Liver (tissue), 9 donors: Measurements from ENCODE around the gene MVB12A. TPM values are rescaled to one million over a fixed set of nuclear protein-coding genes. Genes with fewer than 3 reads are reported as not detected.
A peak's percentile ranks its signal among the peaks of the same experiment; 100 is the strongest.

Experiments
- DNase-seq: peaks from one replicate; pipeline ENCODE4 v3.0.0-alpha.2; 2017; ENCODE audit warnings: low spot score
- H3K27ac ChIP-seq, 2 donors: one replicate each; pipeline ENCODE4 v1.7.0; 2013; ENCODE audit warnings: inconsistent platforms in 2 of 2, low read length in 2 of 2, control low read depth in 1 of 2, low read depth in 1 of 2, mild to moderate bottlenecking in 1 of 2
- H3K27me3 ChIP-seq, 4 donors: one replicate each; pipeline versions ENCODE4 v1.6.1 to v1.7.0; 2013; ENCODE audit warnings: low read length in 3 of 4, inconsistent platforms in 1 of 4, mild to moderate bottlenecking in 1 of 4, moderate library complexity in 1 of 4; ENCODE audit not compliant: control insufficient read depth in 4 of 4, insufficient read depth in 4 of 4
- H3K36me3 ChIP-seq, 4 donors: one replicate each; pipeline versions ENCODE4 v1.6.1 to v1.7.0; 2013; ENCODE audit warnings: low read length in 3 of 4, mild to moderate bottlenecking in 3 of 4, low read depth in 1 of 4, moderate library complexity in 1 of 4; ENCODE audit not compliant: control insufficient read depth in 4 of 4, insufficient read depth in 3 of 4
- H3K4me1 ChIP-seq, 4 donors: one replicate each; pipeline versions ENCODE4 v1.6.1 to v1.7.0; 2013; ENCODE audit warnings: low read length in 3 of 4, mild to moderate bottlenecking in 3 of 4, moderate library complexity in 1 of 4; ENCODE audit not compliant: control insufficient read depth in 4 of 4, insufficient read depth in 4 of 4
- H3K4me3 ChIP-seq, 3 donors: one replicate each; pipeline versions ENCODE4 v1.6.1 to v1.7.0; 2013; ENCODE audit warnings: low read length in 3 of 3, control low read depth in 1 of 3, low read depth in 1 of 3, mild to moderate bottlenecking in 1 of 3
- H3K9ac ChIP-seq, 2 donors: one replicate each; pipeline ENCODE4 v1.7.0; 2013; ENCODE audit warnings: low read length in 2 of 2, mild to moderate bottlenecking in 2 of 2, moderate library complexity in 2 of 2, control low read depth in 1 of 2, low read depth in 1 of 2
- H3K9me3 ChIP-seq, 4 donors: one replicate each; pipeline versions ENCODE4 v1.6.1 to v1.7.0; 2013; ENCODE audit warnings: low read length in 3 of 4; ENCODE audit not compliant: control insufficient read depth in 4 of 4
- ATF3 ChIP-seq: IDR thresholded peaks from 2 replicates; pipeline ENCODE4 v1.6.1; 2016; ENCODE audit warnings: antibody characterized with exemption
- CTCF ChIP-seq: fragments of 150-350 bp; IDR thresholded peaks from 2 replicates; pipeline ENCODE4 v1.5.1; 2017; ENCODE audit warnings: improper control_type of control experiment, low read depth, low read length; ENCODE audit not compliant: missing input control
- EGR1 ChIP-seq, 2 donors: IDR thresholded peaks; 2 replicates each; pipeline ENCODE4 v1.6.1; 2016 to 2018; ENCODE audit warnings: antibody characterized with exemption in 2 of 2, low read depth in 2 of 2
- FOXA1 ChIP-seq: IDR thresholded peaks from 2 replicates; pipeline ENCODE4 v1.6.1; 2016; ENCODE audit warnings: antibody characterized with exemption
- FOXA2 ChIP-seq: IDR thresholded peaks from 2 replicates; pipeline ENCODE4 v1.6.1; 2016; ENCODE audit warnings: antibody characterized with exemption
- GABPA ChIP-seq, 2 donors: IDR thresholded peaks in 1 of 2; conservative IDR thresholded peaks in 1 of 2; 2 replicates each; pipeline ENCODE4 v1.6.1; 2016; ENCODE audit warnings: antibody characterized with exemption in 2 of 2, mild to moderate bottlenecking in 1 of 2, moderate library complexity in 1 of 2
- HNF4A ChIP-seq, 2 donors: conservative IDR thresholded peaks; 2 replicates each; pipeline ENCODE4 v1.6.1; 2016; ENCODE audit warnings: antibody characterized with exemption in 2 of 2, mild to moderate bottlenecking in 2 of 2
- JUND ChIP-seq, 2 donors: IDR thresholded peaks; 2 replicates each; pipeline ENCODE4 v1.6.1; 2016; ENCODE audit warnings: antibody characterized with exemption in 2 of 2
- NR2F2 ChIP-seq: IDR thresholded peaks from 2 replicates; pipeline ENCODE4 v1.6.1; 2016; ENCODE audit warnings: antibody characterized with exemption
- RAD21 ChIP-seq, 2 donors: IDR thresholded peaks; 2 replicates each; pipeline ENCODE4 v1.6.1; 2016; ENCODE audit warnings: antibody characterized with exemption in 2 of 2, mild to moderate bottlenecking in 2 of 2
- RXRA ChIP-seq, 2 donors: IDR thresholded peaks; 2 replicates each; pipeline ENCODE4 v1.6.1; 2017 to 2018; ENCODE audit warnings: antibody characterized with exemption in 2 of 2, mild to moderate bottlenecking in 1 of 2
- SP1 ChIP-seq: IDR thresholded peaks from 2 replicates; pipeline ENCODE4 v1.6.1; 2018; ENCODE audit warnings: antibody characterized with exemption, mild to moderate bottlenecking
- TAF1 ChIP-seq: conservative IDR thresholded peaks from 2 replicates; pipeline ENCODE4 v1.6.1; 2016; ENCODE audit warnings: antibody characterized with exemption, mild to moderate bottlenecking
- YY1 ChIP-seq: IDR thresholded peaks from 2 replicates; pipeline ENCODE4 v1.6.1; 2016; ENCODE audit warnings: antibody characterized with exemption, mild to moderate bottlenecking
- WGBS: extraction: QIAGEN DNeasy Blood & Tissue Kit; methylation state at CpG from one replicate; pipeline ENCODE4 v1.1.7; 2013; 5-methylcytosine and 5-hydroxymethylcytosine counted together
- polyA plus RNA-seq, 2 donors: library from polyadenylated mRNA; stranded (reverse) in 1 of 2; unstranded in 1 of 2; fragments of 200-250 nt in 1 of 2; fragments of >200 nt in 1 of 2; fragmentation: Nextera tagmentation in 1 of 2; extraction: Ambion mirVana in 1 of 2; gene quantifications; one replicate each; pipeline versions ENCODE4 v1.2.1 to v1.2.3, GENCODE V29; 2013 to 2015
- total RNA-seq, 2 donors: library from RNA; depleted of rRNA; stranded (reverse); fragments of >200 nt; gene quantifications; one replicate each; pipeline ENCODE4 v1.2.3, GENCODE V29; 2014
- TF ChIP-seq, protein P1 (sequence below): IDR thresholded peaks from 2 replicates; pipeline ENCODE4 v1.6.1; 2016; ENCODE audit warnings: antibody characterized with exemption
- donor health status: healthy.
- donor health status: healthy.
- donor health status: healthy.
- donor health status: healthy.
- donor health status: healthy.

The MVB12A gene
- total and polyA plus RNA-seq, 4 donors = 9.8 to 22.8 (median 15.8) TPM

- Histone ChIP-seq H3K4me1 (peaks cover 5 to 14% (median 11%) of the 10 kb centered on the region in 4 donors), H3K4me3 (peak overlapping the region in 1 of 3 donors; percentile 93)
- 76% methylated on average over 12 of the region's 12 CpGs for WGBS
These were observed 51.7 kb downstream of the MVB12A start for GRCh38 chr19:17471410-17472125.

GRCh38 chr19:17473041-17473440 is 53.2 kb downstream of the MVB12A start:
- no peak overlapping the region for H3K27ac ChIP-seq
- no peaks in the 10 kb centered on the region for H3K27me3 ChIP-seq

More at GRCh38 chr19:17471410-17472125, 51.7 kb downstream of the MVB12A start:
- no peaks in the 10 kb centered on the region for H3K9me3 ChIP-seq
- H3K27me3 ChIP-seq = no peaks in the 10 kb centered on the region
- DNase-seq = no peak
- no peaks in the 10 kb centered on the region for H3K36me3 ChIP-seq
- no peak overlapping the region for H3K9ac ChIP-seq
- TF ChIP-seq JUND (IDR thresholded peaks at IDR 0.05) (no peak), SP1 (no peak), FOXA2 (no peak), HNF4A (conservative IDR thresholded peaks at IDR 0.05) (no peak), RXRA (IDR thresholded peaks at IDR 0.05) (no peak), YY1 (no peak), EGR1 (IDR thresholded peaks at IDR 0.05; ENCODE audit: low read depth in 2 of 2) (no peak), CTCF (no peak)
- no peak overlapping the region for H3K27ac ChIP-seq

More at GRCh38 chr19:17473041-17473440, 53.2 kb downstream of the MVB12A start:
- Histone ChIP-seq H3K4me3 (no peak overlapping the region), H3K36me3 (no peaks in the 10 kb centered on the region), H3K4me1 (peaks cover 5 to 14% (median 11%) of the 10 kb centered on the region in 4 donors), H3K9ac (no peak overlapping the region), H3K9me3 (no peaks in the 10 kb centered on the region)
- TF ChIP-seq YY1 = no peak
- TF ChIP-seq RXRA (IDR thresholded peaks at IDR 0.05) = no peak
- no peak for TF ChIP-seq FOXA2
- no peak for TF ChIP-seq GABPA (IDR thresholded peaks at IDR 0.05 in 1 of 2, conservative IDR thresholded peaks at IDR 0.05 in 1 of 2)
- TF ChIP-seq NR2F2 = no peak
- no peak for TF ChIP-seq EGR1 (IDR thresholded peaks at IDR 0.05; ENCODE audit: low read depth in 2 of 2)
- no peak for TF ChIP-seq FOXA1
- no peak for TF ChIP-seq TAF1
- no peak for TF ChIP-seq JUND (IDR thresholded peaks at IDR 0.05)
- TF ChIP-seq CTCF = no peak
- no peak for TF ChIP-seq ATF3
- no peak for TF ChIP-seq SP1
- TF ChIP-seq RAD21 (IDR thresholded peaks at IDR 0.05) = no peak
- TF ChIP-seq, protein P1, sequence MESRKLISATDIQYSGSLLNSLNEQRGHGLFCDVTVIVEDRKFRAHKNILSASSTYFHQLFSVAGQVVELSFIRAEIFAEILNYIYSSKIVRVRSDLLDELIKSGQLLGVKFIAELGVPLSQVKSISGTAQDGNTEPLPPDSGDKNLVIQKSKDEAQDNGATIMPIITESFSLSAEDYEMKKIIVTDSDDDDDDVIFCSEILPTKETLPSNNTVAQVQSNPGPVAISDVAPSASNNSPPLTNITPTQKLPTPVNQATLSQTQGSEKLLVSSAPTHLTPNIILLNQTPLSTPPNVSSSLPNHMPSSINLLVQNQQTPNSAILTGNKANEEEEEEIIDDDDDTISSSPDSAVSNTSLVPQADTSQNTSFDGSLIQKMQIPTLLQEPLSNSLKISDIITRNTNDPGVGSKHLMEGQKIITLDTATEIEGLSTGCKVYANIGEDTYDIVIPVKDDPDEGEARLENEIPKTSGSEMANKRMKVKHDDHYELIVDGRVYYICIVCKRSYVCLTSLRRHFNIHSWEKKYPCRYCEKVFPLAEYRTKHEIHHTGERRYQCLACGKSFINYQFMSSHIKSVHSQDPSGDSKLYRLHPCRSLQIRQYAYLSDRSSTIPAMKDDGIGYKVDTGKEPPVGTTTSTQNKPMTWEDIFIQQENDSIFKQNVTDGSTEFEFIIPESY = no peak
- DNase-seq = no peak
- 84% methylated on average over 9 of the region's 9 CpGs for WGBS

Other genes with a start within 250 kb of the MVB12A start
- 10 to 100 TPM in 1 of 2 donors, 1 to 10 TPM in 1; 9.6 to 13.6 TPM for gene USE1, start 204.7 kb upstream of the MVB12A start, total RNA-seq
- 10 to 100 TPM; 22.6 to 27.8 TPM for gene USE1, start 204.7 kb upstream of the MVB12A start, polyA plus RNA-seq
- gene OCEL1, start 193.8 kb upstream of the MVB12A start, total RNA-seq = 10 to 100 TPM in 1 of 2 donors, 1 to 10 TPM in 1; 4.9 to 10.5 TPM
- 10 to 100 TPM; 31.1 to 32.5 TPM for gene OCEL1, start 193.8 kb upstream of the MVB12A start, polyA plus RNA-seq
- gene NR2F6, start 174.1 kb upstream of the MVB12A start, total RNA-seq = 10 to 100 TPM; 52.2 to 86.1 TPM
- gene NR2F6, start 174.1 kb upstream of the MVB12A start, polyA plus RNA-seq = 10 to 100 TPM; 30.5 to 53.1 TPM
- gene USHBP1, start 155.3 kb upstream of the MVB12A start, total RNA-seq = 1 to 10 TPM; 2.1 to 2.6 TPM
- gene USHBP1, start 155.3 kb upstream of the MVB12A start, polyA plus RNA-seq = 1 to 10 TPM; 1.2 to 1.6 TPM
- 10 to 100 TPM; 29.3 to 47.0 TPM for gene BABAM1, start 152.6 kb upstream of the MVB12A start, total RNA-seq
- gene BABAM1, start 152.6 kb upstream of the MVB12A start, polyA plus RNA-seq = 10 to 100 TPM; 31.3 to 35.7 TPM
- gene ANKLE1, start 138.1 kb upstream of the MVB12A start, total RNA-seq = 10 to 100 TPM in 1 of 2 donors, under 1 TPM in 1; 0.42 to 43.2 TPM
- under 1 TPM; 0.10 to 0.15 TPM for gene ANKLE1, start 138.1 kb upstream of the MVB12A start, polyA plus RNA-seq
- 10 to 100 TPM in 1 of 2 donors, 1 to 10 TPM in 1; 6.3 to 26.9 TPM for gene ABHD8, start 116.6 kb upstream of the MVB12A start, total RNA-seq
- 10 to 100 TPM in 1 of 2 donors, 1 to 10 TPM in 1; 8.6 to 20.2 TPM for gene ABHD8, start 116.6 kb upstream of the MVB12A start, polyA plus RNA-seq
- gene MRPL34, start 114.2 kb upstream of the MVB12A start, total RNA-seq = 100 to 1,000 TPM in 1 of 2 donors, 10 to 100 TPM in 1; 23.3 to 123 TPM
- 100 to 1,000 TPM; 158 to 301 TPM for gene MRPL34, start 114.2 kb upstream of the MVB12A start, polyA plus RNA-seq
- gene DDA1, start 110.5 kb upstream of the MVB12A start, total RNA-seq = 10 to 100 TPM in 1 of 2 donors, 1 to 10 TPM in 1; 7.9 to 13.5 TPM
- 10 to 100 TPM; 28.2 to 37.9 TPM for gene DDA1, start 110.5 kb upstream of the MVB12A start, polyA plus RNA-seq
- 1 to 10 TPM; 1.8 to 5.8 TPM for gene ANO8, start 85.2 kb upstream of the MVB12A start, total RNA-seq
- gene ANO8, start 85.2 kb upstream of the MVB12A start, polyA plus RNA-seq = 1 to 10 TPM in 1 of 2 donors, under 1 TPM in 1; 0.75 to 2.3 TPM
- gene GTPBP3, start 82.5 kb upstream of the MVB12A start, total RNA-seq = 10 to 100 TPM in 1 of 2 donors, 1 to 10 TPM in 1; 9.8 to 15.5 TPM
- 1 to 10 TPM; 4.9 to 9.4 TPM for gene GTPBP3, start 82.5 kb upstream of the MVB12A start, polyA plus RNA-seq
- gene PLVAP, start 42.7 kb upstream of the MVB12A start, total RNA-seq = 10 to 100 TPM in 1 of 2 donors, 1 to 10 TPM in 1; 7.4 to 11.8 TPM
- 1 to 10 TPM; 4.2 to 9.9 TPM for gene PLVAP, start 42.7 kb upstream of the MVB12A start, polyA plus RNA-seq
- gene CCDC194, start 25.9 kb upstream of the MVB12A start, total RNA-seq = under 1 TPM in 1 of 2 donors, not detected in 1; 0.50 TPM
- under 1 TPM in 1 of 2 donors, not detected in 1; 0.12 TPM for gene CCDC194, start 25.9 kb upstream of the MVB12A start, polyA plus RNA-seq
- gene BST2, start 14.4 kb upstream of the MVB12A start, total RNA-seq = 10 to 100 TPM; 25.6 to 67.4 TPM
- 100 to 1,000 TPM; 179 to 239 TPM for gene BST2, start 14.4 kb upstream of the MVB12A start, polyA plus RNA-seq
- gene TMEM221, start 28.6 kb downstream of the MVB12A start, total RNA-seq = under 1 TPM; 0.08 to 0.14 TPM
- under 1 TPM; 0.06 to 0.15 TPM for gene TMEM221, start 28.6 kb downstream of the MVB12A start, polyA plus RNA-seq
- gene NXNL1, start 40.9 kb downstream of the MVB12A start, total RNA-seq = not detected
- gene NXNL1, start 40.9 kb downstream of the MVB12A start, polyA plus RNA-seq = not detected
- gene SLC27A1, start 50.5 kb downstream of the MVB12A start, total RNA-seq = 1 to 10 TPM; 3.5 to 7.4 TPM
- gene SLC27A1, start 50.5 kb downstream of the MVB12A start, polyA plus RNA-seq = 1 to 10 TPM; 2.4 to 4.4 TPM
- 10 to 100 TPM; 16.9 to 25.7 TPM for gene PGLS, start 91.6 kb downstream of the MVB12A start, total RNA-seq
- 10 to 100 TPM; 32.8 to 62.2 TPM for gene PGLS, start 91.6 kb downstream of the MVB12A start, polyA plus RNA-seq
- gene COLGALT1, start 135.6 kb downstream of the MVB12A start, total RNA-seq = 10 to 100 TPM; 22.4 to 32.2 TPM
- gene COLGALT1, start 135.6 kb downstream of the MVB12A start, polyA plus RNA-seq = 10 to 100 TPM; 14.4 to 22.5 TPM